Measurements from ENCODE around the gene CACNB2. TPM values are rescaled to one million over a fixed set of nuclear protein-coding genes. Genes with fewer than 3 reads are reported as not detected.

CACNB2 gene
- total RNA-seq, 4 donors from 2014 or later, result 11.6 to 13.8 (median 12.1) TPM

DNA sequence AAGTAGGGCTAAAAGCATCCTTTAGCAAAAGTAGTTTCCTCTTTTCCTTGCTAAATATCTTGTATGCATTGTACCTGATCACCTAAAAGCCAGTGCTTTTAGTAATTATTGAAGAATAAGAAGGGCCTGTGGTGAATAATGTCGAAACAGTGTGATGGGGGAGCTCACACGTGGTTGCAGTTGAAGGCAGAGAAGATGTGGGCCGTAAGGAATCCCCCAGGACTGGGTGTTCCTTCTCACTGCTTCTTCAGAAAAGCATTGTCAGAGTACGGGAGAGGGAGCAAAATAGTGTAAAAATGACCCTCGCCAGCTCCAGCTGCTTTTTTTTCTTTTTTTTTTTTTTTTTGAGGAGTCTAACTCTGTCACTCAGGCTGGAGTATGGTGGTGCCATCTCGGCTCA is 310.1 kb downstream of the CACNB2 start:
- 77% methylated on average over 6 of the region's 6 CpGs for WGBS
- Histone ChIP-seq H3K4me3 (no peak overlapping the region), H3K36me3 (no peaks in the 10 kb centered on the region), H3K4me1 (no peaks in the 10 kb centered on the region), H3K27ac (no peak overlapping the region), H3K27me3 (no peaks in the 10 kb centered on the region), H3K9me3 (no peaks in the 10 kb centered on the region)
- TF ChIP-seq EP300 (IDR thresholded peaks at IDR 0.05), result no peak
- TF ChIP-seq POLR2AphosphoS5 (IDR thresholded peaks at IDR 0.05), result no peak
- no peak for TF ChIP-seq CTCF (IDR thresholded peaks at IDR 0.05)
- no peak for TF ChIP-seq POLR2A (IDR thresholded peaks at IDR 0.05)
- DNase-seq (ENCODE audit: low spot score in 2 of 2), result no peak

DNA sequence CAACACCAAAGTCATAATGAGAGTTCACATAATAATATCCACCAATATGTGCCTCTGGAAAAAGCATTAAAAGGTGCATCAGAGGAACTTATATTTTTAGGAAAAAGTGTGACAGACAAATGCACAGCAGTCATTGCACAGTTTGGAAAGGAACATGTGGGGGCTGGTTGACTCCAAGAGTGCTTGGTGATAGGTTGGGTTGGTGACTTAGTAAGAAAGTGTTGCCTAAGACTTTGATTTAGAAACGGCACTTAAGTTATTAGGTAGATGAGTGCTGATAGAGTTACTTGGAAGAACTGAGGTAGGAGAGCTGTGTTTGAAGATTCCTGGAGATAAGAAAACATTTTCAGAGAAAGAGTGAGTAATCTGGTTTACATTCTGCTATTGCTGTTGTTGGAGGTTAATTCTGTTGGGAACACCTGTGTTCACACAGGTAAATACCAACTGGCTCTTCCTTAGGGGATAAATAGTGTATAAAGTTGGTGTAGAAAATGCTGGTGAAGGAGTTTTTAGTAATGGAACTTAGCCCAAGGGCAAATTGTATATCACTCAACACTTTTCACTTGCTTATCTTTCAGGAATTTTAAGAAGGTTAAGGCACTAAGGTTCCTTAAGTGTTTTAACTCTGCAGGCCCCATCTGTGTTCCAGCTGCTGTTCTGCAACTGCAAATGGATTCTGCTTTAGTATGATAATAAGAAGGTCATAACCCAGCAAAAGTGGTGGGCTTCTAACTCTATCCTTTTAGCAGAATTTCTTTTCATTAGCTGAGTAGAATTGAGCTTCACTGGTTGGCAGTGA is 315.1 kb downstream of the CACNB2 start:
- no peaks in the 10 kb centered on the region for H3K27me3 ChIP-seq
- no peak for DNase-seq (ENCODE audit: low spot score in 2 of 2)
- H3K4me3 ChIP-seq, result no peak overlapping the region
- no peak overlapping the region for H3K27ac ChIP-seq
- WGBS, result 45% methylated on average over 1 of the region's 1 CpG
- no peaks in the 10 kb centered on the region for H3K36me3 ChIP-seq
- no peaks in the 10 kb centered on the region for H3K9me3 ChIP-seq
- TF ChIP-seq CTCF (IDR thresholded peaks at IDR 0.05) (no peak), POLR2A (IDR thresholded peaks at IDR 0.05) (no peak), POLR2AphosphoS5 (IDR thresholded peaks at IDR 0.05) (no peak)
- no peaks in the 10 kb centered on the region for H3K4me1 ChIP-seq

- H3K9me3 ChIP-seq, result no peaks in the 10 kb centered on the region
- no peak for DNase-seq (ENCODE audit: low spot score in 2 of 2)
- 98% methylated on average over 3 of the region's 3 CpGs for WGBS
- no peaks in the 10 kb centered on the region for H3K36me3 ChIP-seq
- H3K4me1 ChIP-seq, result no peaks in the 10 kb centered on the region
- TF ChIP-seq EP300 (IDR thresholded peaks at IDR 0.05), result no peak
- no peak overlapping the region for H3K4me3 ChIP-seq
- no peaks in the 10 kb centered on the region for H3K27me3 ChIP-seq
- no peak overlapping the region for H3K27ac ChIP-seq
Measured at GRCh38 chr10:18456984-18457383, 316.8 kb downstream of the CACNB2 start.

DNA sequence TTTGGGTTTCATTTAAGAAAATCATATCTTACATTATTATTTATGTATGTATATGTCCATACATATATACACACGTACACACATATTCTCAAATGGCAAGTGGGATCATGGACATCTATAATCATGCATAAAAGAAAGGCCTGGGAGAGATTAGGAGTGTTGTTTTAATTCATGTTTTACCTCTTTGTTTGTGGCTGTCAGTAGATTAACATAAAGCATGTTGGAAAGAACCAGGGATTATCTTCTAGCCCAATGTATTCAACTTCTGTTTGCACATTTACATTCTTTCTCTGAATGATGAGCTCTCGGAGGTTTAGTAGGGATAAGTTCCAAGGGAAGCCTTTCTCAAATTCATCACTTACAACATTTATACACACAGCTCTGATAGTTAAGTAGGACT is 319.8 kb downstream of the CACNB2 start:
- no peaks in the 10 kb centered on the region for H3K9me3 ChIP-seq
- TF ChIP-seq POLR2A (IDR thresholded peaks at IDR 0.05) (no peak), CTCF (IDR thresholded peaks at IDR 0.05) (no peak), EP300 (IDR thresholded peaks at IDR 0.05) (no peak), POLR2AphosphoS5 (IDR thresholded peaks at IDR 0.05) (no peak)
- WGBS, result 92% methylated on average over 2 of the region's 2 CpGs
- no peak overlapping the region for H3K27ac ChIP-seq
- H3K27me3 ChIP-seq, result no peaks in the 10 kb centered on the region
- H3K4me1 ChIP-seq, result no peaks in the 10 kb centered on the region
- no peaks in the 10 kb centered on the region for H3K36me3 ChIP-seq
- no peak for DNase-seq (ENCODE audit: low spot score in 2 of 2)
- no peak overlapping the region for H3K4me3 ChIP-seq

DNA sequence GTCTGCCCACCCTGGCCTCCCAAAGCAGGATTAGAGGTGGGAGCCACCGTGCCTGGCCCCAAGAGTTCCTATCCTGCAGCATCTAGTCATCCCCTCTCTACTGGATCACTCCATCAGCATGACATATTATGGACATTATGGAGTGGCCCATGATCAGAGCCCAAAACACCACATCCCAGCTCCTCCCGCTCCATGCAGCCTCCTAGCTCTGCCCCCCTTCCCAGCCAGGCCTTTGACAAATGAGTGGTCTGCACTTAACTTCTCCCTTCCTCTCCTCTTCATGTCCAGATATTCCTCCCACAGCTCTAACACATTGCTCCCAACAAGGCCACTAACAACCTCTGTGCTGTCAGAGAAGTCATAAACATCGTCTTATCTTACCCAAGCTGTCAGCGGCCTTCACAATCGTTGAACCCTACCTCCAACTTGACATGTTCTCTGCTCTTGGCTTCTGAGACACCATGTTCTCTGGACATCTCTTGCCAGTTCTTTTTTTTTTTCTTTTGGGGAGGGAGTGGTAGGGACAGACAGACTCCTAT is 323.5 kb downstream of the CACNB2 start:
- TF ChIP-seq POLR2A (IDR thresholded peaks at IDR 0.05) (no peak), EP300 (IDR thresholded peaks at IDR 0.05) (no peak), CTCF (IDR thresholded peaks at IDR 0.05) (no peak), POLR2AphosphoS5 (IDR thresholded peaks at IDR 0.05) (no peak)
- 85% methylated on average over 5 of the region's 5 CpGs for WGBS
- Histone ChIP-seq H3K4me3 (no peak overlapping the region), H3K27me3 (no peaks in the 10 kb centered on the region), H3K27ac (no peak overlapping the region), H3K4me1 (no peaks in the 10 kb centered on the region), H3K9me3 (no peaks in the 10 kb centered on the region), H3K36me3 (no peaks in the 10 kb centered on the region)
- no peak for DNase-seq (ENCODE audit: low spot score in 2 of 2)
